HG02938 (cell line): ENCODE measurements around the gene TMEM127.
"Not testable (repeated sequence)": the region's sequence is repeated elsewhere in the genome, so short reads cannot be mapped to it uniquely, and the experiment has no call there.

ENCODE experiments used
- ATAC-seq: cut with Tn5 transposase; IDR thresholded peaks from one replicate; pipeline ENCODE4 v1.9.1; 2021; ENCODE audit warnings: mild to moderate bottlenecking, moderate library complexity; ENCODE audit not compliant: unreplicated experiment

The TMEM127 gene

DNA sequence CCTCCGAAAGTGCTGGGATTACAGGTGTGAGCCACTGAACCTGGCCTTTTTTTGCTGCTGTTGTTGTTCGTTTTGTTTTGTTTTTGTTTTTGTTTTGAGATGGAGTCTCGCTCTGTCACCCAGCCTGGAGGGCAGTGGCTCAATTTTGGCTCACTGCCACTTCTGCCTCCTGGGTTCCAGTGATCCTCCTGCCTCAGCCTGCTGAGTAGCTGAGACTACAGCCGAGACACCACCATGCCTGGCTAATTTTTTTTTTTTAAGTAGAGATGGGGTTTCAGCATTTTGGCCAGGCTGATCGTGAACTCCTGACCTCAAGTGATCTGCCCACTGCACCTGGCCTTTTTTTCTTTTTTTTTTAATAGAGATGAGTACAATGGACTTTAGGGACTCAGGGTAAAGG is 22.0 kb downstream of the TMEM127 start:
- no peak for ATAC-seq

DNA sequence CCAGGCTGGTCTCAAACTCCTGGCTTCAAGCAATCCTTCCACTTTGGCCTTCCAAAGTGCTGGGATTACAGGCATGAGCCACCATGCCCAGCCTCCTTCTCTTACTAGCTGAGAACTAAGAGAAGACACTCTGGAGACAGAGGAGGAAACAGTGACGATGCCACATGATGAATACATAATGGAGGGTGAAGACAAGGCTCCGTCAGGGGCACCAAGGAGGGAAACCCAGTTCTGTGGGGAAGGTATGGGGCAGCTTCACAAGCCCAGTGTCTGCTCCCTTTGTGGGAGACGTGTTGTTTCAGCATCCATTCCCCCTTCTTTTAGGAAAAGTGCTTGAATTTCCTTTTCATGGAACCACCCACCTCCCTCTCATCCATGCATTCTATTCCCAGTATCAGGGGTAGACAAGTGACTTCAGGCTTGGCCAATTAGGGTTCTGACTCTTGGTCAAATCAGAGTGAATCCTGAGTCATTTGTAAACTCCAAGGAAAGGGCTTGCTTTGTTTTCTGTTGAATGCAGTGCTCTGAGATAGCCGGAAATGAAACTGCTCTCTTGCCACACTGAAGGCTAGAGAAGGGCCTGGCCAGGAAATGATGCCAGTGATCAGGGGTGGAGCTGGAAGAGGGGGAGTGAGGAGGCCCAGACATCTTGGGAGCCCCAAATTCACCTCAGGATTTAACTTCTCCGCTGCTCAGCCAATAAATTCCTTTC is 23.7 kb downstream of the TMEM127 start:
- peak; percentile 91 for ATAC-seq

DNA sequence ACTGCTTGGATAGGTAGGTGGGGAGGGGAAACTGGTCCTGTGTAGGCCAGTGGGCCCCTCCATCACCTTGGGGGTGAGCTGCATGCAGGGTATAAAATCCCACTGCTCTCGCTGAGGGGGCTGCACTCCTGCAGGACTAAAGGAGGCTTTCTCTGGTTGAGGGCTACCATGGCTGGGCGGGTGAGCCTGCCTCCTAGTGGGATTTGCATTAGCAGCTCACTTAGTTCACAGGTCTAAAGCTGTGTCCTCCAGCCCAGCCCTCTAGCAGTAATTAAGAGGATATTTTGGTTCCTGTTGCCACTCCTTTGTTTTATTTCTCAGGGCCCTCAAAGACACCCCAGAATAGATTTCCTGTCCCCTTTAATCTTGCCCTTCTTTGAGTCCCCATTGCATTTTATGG is 24.6 kb downstream of the TMEM127 start:
- ATAC-seq: no peak

DNA sequence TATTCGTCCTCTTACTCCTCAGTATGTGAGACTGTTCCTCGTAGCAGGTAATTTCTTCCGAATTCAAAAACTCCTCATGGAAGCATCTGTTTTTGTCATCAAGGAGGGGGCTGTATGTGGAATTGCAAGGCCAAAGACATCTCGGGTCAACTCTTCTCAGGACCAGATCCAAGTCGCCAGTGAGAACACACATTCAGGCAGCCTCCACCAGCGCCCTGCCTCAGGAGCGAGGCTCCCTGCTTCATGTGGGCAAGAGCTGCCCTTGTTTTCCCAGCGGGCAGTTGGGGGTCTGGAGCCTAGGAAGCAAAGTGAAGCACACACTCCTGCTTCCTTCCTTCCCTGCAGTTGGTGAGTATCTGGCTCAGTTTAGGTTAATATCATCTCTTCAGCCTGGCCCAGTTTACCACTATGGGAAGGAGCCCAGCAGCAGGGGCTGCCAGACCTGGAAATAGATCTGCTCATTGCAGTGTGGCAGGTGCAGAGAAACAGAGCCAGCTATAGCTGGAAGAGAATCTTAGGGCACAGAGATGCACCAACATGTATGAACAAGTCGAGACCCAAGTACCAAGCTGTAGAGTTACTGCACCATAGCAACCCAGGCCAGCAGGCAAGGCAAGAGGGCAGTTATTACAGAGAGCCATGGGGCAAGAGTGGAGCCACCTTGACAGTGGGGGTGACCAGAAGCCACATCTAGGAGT is 25.3 kb downstream of the TMEM127 start:
- ATAC-seq: no peak

DNA sequence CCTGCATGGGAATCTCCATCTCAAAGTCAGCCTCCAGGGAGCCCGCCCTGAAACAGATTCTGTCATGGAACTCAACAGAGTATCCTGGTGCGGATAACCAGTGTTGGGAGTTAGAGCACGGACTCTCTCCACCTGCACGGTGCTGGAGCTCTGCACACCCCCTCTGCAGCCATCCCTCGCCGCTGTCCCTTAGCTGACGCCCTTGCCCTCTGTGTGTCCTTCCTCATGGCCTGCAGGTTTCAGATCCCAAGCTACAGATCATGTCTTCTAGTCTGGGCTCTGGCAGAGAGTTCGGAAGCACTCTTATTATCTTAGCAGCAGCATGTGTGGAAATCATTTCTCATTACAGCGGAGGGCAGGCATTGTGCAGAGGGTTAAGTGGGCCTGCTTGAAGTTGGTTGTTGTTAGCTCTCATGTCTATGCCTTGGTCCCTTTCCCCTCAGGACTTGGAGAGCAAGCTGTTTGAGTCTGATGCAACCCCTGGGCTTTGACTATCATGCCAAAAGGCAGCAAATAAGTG is 26.0 kb downstream of the TMEM127 start:
- ATAC-seq: no peak

DNA sequence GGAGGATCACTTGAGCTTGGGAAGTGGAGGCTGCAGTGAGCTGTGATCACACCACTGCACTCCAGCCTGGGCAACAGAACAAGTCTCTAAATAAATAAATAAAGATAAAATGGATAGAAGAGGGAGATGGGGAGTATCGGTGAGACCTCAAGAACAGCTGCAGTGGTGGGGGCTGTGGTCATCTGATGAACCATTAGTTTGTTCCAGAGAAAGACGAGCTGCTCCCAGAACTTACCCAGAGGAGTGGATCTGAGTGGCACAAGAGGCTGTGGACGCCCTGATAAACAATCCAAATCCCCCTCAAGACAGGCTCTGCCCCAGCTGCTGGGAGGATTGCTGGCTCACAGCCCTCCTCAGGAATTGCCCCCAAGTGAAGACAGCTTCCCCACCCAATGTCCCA is 26.7 kb downstream of the TMEM127 start:
- no peak for ATAC-seq

DNA sequence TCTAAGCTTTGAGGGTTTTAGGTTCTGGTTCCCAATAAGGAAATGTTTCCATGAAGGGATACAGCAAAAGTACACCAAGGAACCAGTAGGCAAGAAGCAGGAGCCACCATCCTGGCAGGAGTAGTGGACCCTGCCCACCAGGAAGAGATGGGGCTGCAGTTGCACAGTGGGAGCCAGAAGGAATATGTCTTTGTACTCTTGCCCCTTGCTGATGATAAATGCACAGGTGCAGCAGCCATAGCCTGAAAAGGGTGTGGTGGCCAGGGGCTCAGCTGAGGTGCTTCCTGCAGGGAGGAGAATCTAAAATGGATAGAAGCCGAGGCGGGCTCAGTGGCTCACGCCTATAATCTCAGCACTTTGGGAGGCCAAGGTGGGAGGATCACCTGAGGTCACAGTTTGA is 27.5 kb downstream of the TMEM127 start:
- no peak for ATAC-seq

DNA sequence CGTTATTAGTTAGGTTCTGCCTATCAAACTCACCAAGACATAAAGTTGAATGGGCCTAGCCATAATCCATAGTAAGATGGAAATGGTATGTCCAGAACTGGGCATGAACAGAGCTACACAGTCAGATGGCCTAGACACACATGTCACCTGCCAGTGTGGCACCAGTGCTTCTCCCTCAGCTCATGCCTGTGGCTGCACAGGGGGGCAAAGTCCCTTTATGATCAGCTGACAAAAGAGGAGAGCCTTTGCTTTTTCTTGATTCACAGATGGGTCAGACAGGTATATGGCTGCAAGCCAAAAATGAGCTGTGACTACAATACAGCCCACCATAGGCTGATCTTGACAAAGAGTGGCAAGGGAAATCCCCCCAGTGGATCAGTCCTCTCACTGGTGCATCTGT is 28.9 kb downstream of the TMEM127 start:
- ATAC-seq: no peak

DNA sequence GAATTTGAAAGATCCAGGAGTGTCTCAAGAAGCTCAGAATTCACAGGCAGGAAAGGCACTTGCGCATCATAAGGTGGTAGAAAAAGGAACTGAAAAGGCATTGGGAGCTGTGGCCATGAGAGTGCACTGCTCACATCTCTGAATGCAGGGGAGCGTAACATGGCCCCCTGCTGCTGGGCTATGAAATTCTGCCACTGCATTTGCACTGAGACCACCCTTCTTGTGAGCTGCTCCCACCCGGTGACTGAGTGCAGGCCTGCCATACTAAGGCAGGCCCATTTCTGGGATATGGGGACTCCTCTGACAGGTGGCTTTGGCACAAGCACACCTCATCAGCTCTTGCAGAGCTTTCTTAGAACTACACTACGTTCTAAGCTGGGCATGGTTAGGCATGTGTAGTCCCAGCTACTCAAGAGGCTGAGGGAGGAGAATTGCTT is 31.9 kb downstream of the TMEM127 start:
- peak; percentile 86 for ATAC-seq

DNA sequence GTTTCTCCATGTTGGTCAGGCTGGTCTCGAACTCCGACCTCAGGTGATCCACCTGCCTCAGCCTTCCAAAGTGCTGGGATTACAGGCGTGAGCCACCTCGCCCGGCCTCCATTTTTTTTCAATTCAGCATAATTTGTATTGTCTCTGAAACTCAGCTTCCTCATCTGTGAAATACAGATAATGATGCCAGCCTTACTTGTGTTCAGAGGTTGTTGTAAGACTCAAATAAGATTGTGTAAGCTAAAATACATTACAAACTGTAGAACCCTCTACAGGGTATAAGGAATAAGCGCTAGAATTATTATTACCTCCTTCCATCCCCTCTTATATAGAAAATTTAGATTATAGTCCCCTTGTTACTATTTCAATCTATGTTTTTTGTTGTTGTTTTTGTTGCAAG is 32.4 kb downstream of the TMEM127 start:
- ATAC-seq: no peak

DNA sequence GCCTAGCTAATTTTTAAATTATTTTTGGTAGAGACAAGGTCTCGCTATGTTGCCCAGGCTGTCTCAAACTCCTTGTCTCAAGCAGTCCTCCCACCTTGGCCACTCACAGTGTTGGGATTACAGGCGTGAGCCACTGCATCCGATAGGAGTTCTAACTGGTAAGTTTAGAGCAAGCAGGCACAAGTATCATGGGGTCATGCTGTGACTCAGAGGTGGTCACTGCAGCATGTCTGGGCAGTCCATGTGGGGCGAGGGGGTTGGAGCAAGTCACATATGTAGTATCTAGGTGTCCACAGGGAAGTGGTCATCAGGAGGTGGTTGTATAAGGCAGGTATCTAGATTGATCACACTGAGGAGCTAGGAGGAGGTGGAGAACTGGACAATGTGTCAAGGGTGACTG is 34.5 kb downstream of the TMEM127 start:
- no peak for ATAC-seq

DNA sequence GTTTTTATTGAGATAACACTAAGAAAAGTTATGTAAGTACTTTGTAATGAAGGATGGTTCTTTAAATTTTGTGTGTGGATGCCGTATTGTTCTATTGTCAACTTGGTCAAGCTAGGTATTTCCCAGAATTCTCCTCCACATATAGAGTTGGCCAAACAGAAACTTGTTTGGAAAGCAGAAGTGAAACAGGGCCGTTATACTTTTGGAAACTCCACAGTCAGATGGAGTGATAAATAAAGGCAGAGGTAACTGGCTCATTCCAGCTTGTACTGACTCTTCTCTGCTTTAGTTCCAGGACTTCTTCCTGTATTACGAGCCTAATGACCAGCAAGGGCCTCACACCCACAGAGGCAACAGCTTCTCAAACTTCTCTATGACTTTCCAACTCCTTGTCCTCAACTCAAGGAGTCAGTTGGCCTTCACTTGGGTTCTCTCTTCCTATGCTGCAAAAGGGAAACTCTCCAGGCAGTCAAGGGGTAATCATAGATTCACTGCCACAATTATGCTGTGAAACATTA is 40.7 kb downstream of the TMEM127 start:
- ATAC-seq: peak; percentile 68

DNA sequence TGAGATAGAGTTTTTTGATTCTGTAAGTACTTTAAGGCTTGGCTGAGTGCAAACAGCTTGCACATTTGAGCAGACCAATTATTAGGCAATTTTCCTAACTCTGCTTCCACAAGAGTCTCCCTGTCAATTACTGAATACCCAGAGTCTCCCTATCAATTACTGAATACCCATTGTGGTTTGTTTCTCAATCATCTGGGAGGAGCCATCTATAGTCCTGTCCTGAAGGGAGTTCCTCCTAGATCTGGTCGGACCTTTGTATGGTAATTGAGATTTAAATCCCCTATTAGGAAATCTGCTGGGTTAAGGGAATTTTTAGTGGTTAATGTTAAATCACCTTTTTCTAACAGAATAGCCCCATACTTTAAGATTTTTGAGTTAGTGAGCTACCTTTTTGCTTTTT is 44.7 kb downstream of the TMEM127 start:
- ATAC-seq: not testable (repeated sequence)

DNA sequence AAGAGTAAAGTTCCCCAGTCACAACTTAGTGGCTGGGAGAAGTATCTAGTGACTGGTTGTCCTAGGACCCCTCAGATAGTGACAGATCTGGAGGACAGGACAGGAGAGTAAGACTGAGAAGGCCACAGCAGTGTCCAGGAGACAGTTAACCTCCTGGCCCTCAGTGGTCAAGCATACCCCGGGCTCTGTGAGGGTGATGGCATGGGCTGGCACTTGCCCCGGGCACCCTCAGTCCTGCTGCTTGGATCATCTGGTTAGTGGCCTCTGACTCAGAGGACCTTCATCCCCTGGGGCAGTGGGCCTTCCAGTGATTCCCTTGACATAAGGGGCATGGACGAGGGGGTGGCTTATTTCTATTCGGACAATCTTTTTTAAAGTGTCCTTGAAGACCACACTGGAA is 45.8 kb downstream of the TMEM127 start:
- not testable (repeated sequence) for ATAC-seq

DNA sequence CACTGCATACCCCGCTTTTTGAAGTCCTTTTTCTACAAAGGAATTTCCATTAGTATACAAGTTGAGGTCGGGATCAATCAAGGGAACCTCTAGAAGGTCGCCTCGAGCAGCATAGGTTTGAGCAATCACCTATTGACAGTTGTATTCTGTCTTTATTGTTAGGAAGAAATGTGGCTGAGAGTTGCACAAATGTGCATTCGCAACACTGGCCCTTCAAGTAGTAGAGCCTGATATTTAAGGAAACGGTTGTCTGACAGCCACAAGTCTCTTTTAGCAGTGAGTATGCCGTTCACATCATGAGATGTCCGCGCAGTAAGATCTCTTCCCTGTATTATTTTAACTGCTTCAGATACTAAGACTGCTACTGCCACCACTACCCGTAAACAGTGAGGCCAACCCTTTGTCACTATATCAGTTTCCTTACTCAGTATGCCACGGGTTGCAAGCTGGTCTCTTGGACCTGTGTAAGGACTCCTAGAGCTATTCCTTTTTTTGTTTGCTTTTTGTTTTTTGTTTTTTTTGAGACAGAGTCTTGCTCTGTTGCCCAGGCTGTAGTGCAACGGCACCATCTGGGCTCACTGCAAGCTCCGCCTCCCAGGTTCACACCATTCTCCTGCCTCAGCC is 47.2 kb downstream of the TMEM127 start:
- ATAC-seq: no peak

DNA sequence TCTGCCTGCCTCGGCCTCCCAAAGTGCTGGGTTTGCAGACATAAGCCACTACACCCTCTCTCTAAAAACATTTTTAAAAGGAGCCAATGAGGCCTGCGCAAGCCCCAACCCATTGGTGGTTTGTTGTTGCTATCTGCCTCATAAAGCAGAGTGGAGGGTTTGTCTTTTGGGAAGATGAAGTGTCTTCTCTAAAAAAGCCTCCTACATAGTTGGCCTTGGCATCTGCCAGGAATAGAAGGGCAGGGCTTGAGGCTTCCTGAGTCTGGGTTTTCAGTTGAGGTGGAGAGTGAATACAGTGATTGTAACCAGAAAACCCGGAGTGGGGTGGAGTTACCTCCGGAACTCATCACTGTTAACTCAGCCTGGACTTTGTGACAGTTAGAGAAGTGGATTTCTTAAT is 51.2 kb downstream of the TMEM127 start:
- ATAC-seq: no peak

DNA sequence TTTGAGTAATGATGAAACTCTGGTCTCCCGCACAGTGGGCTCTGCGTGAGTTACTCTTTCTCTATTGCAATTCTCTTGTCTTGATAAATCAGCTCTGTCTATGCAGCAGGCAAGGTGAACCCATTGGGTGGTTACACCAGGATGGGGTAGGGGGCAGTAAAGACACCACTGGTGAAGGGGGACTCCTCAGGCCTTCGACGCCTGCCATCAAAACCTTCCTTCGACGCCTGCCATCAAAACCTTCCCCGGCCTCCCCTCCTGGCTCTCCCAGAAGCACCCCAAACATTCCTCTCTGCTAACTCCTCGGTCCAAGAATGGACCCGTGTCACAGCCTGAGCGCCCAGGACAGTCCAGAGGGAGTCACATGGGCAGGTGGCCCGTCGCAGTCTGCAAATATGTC is 52.4 kb downstream of the TMEM127 start:
- no peak for ATAC-seq

DNA sequence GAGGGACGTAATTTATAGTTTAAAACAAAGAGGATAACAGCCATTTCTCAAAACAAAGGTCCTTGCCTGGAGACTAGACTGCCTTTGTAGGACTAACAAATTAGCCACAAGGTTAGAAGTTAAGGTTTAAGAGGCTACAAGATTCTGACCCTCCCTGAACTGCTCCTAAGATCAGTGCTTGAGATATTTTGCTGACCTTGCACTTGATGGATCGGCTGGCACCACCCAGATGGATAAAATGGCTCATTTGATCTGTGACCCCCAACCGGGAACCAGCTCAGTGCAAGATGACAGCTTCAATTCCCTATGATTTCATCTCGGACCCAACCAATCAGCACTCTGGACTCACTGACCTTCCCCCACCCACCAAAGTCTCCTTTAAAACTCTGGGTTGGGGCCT is 53.5 kb downstream of the TMEM127 start:
- no peak for ATAC-seq

DNA sequence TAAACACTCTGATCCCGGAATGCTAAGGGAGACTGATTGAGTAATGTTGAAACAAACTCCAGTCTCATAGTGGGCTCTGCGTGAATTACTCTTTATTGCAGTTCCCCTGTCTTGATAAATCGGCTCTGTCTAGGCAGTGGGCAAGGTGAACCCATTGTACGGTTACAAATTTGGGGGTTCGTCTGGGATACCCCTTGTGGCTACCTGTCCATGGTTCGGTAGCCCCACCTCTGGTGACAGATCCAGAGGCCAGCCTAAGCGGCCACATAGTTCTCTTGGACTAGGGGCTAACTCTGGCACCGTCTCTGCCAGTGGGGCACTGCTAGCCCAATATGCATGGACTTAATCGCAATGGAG is 56.1 kb downstream of the TMEM127 start:
- no peak for ATAC-seq

DNA sequence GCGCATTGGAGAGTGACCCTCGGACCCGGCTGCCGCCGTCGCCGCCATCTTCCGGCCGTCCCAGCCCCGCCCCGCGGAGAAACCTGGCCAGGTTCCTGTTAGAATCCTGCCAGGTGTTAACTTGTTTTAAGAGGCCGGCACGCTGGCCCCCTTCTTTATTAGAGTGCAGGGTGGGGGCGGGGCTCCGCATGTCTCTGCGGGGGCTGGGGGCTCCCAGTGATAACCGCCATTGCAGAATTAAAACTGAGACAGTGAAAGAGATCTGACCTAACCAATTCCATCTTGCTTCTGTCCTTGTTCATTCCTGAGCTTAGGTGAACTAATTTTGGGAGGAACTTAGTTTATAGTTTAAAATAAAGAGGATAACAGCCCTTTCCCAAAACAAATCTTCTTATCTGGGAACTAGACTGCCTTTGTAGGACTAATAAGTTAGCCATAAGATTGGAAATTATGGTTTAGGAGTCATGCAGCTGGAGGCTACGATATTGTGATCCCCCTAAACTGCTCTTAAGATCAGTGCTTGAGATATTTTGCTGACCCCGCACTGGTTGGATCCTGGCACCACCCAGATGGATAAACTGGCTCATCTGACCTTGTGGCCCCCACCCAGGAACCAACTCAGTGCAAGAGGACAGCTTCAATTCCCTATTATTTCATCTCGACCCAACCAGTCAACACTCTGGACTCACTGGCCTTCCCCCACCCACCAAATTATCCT is 56.6 kb downstream of the TMEM127 start:
- ATAC-seq: no peak
